Stomach smooth muscle (tissue), 2 donors: Measurements from ENCODE around the gene ERC2.

ENCODE experiments used
- H3K27ac ChIP-seq: one replicate; pipeline ENCODE4 v1.7.0; 2013; ENCODE audit warnings: mild to moderate bottlenecking, low read length, inconsistent platforms
- H3K27me3 ChIP-seq, 2 donors: one replicate each; pipeline ENCODE4 v1.7.0; 2013; ENCODE audit warnings: low read length in 2 of 2; ENCODE audit not compliant: insufficient read depth in 2 of 2, control insufficient read depth in 1 of 2
- H3K36me3 ChIP-seq, 2 donors: one replicate each; pipeline ENCODE4 v1.7.0; 2013; ENCODE audit warnings: low read length in 2 of 2; ENCODE audit not compliant: control insufficient read depth in 2 of 2, insufficient read depth in 2 of 2
- H3K4me1 ChIP-seq: one replicate; pipeline ENCODE4 v1.7.0; 2013; ENCODE audit warnings: low read length; ENCODE audit not compliant: control insufficient read depth, insufficient read depth
- H3K4me3 ChIP-seq, 2 donors: one replicate each; pipeline ENCODE4 v1.7.0; 2013; ENCODE audit warnings: low read length in 2 of 2
- H3K9ac ChIP-seq, 2 donors: one replicate each; pipeline ENCODE4 v1.7.0; 2013; ENCODE audit warnings: low read length in 2 of 2, mild to moderate bottlenecking in 1 of 2
- H3K9me3 ChIP-seq, 2 donors: one replicate each; pipeline ENCODE4 v1.7.0; 2013; ENCODE audit warnings: low read length in 2 of 2; ENCODE audit not compliant: control insufficient read depth in 2 of 2
- donor health status: healthy.
- donor health status: Pancreatic carcinoma.

Gene ERC2

DNA sequence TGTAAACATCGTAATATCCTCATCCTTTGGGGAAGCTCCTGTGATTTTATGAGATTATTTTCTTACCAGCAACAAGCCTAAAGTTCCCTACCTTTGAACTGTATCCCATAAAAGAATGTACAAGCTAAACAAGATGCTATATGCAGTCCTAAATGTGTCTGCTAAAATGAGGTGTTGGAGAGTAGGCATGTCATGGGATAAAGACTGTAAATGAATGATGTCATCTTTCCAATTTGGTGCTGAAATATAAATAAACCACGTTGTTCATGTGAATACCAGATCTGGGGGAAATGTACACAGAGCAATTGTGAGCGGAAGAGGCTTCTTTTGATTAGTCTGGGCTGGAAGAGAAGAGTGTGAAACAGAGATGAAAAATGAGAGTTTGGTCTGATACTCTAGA, 766.3 kb downstream of the ERC2 start:
- no peaks in the 10 kb centered on the region for H3K27me3 ChIP-seq
- H3K36me3 ChIP-seq, result no peaks in the 10 kb centered on the region
- H3K27ac ChIP-seq, result no peak overlapping the region
- no peak overlapping the region for H3K4me3 ChIP-seq
- no peak overlapping the region for H3K9ac ChIP-seq
- H3K9me3 ChIP-seq, result no peaks in the 10 kb centered on the region
- H3K4me1 ChIP-seq, result no peaks in the 10 kb centered on the region

DNA sequence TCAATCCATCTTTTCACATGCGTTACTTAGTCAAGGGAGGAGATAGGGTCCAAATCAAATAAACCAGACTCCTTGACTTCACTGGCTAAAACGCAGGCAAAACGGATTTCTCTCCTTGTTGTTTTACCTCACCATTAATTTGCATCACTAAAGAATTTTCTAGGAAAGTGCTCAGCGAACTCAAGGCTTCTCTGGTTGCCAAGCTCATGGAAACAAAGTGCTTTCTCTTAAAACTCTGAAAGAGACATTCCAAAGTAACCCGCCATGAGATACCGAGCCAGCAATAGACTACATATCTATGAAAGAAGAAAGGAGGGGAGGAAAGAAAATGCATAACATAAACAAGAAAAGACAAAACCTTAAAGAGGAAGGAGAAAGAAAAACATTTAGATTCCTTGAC, 769.4 kb downstream of the ERC2 start:
- Histone ChIP-seq H3K9me3 (no peaks in the 10 kb centered on the region), H3K27me3 (no peaks in the 10 kb centered on the region), H3K27ac (no peak overlapping the region), H3K4me3 (no peak overlapping the region), H3K4me1 (no peaks in the 10 kb centered on the region), H3K9ac (no peak overlapping the region), H3K36me3 (no peaks in the 10 kb centered on the region)

DNA sequence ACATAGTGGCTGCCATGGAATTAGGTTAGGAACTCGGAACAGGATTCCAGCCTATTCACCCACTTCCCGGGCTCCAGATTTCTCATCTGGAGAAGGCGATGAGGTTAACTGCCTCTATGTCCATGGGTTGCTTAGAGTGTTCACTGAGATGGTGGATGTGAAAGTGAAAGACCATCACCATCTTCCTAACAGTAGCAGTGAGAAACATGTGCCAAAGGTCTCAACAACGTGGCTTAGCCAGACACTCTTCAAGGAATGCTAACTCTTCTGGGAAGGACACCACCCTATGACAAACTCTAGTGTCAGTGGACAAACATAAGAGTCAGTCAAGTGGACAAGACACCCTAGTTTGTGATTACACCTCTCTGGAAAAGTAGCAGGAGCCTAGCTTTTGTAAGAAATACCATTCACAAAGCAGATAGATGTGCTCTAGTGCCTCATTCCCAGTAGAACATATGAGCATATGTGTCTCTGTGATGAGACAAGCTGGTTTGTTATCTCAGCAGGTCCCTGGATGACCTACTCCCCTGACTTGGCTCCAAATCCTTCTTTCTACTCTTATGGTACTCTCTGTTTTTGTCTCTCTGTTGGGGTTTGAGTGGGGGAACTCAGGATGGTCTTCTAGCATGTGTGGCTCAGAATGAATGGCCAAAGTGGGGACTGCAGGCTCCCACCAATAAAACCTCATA, 770.9 kb downstream of the ERC2 start:
- H3K36me3 ChIP-seq, result no peaks in the 10 kb centered on the region
- no peak overlapping the region for H3K27ac ChIP-seq
- no peak overlapping the region for H3K4me3 ChIP-seq
- H3K4me1 ChIP-seq, result peaks cover 7% of the 10 kb centered on the region
- no peaks in the 10 kb centered on the region for H3K9me3 ChIP-seq
- H3K9ac ChIP-seq, result no peak overlapping the region
- H3K27me3 ChIP-seq, result no peaks in the 10 kb centered on the region

DNA sequence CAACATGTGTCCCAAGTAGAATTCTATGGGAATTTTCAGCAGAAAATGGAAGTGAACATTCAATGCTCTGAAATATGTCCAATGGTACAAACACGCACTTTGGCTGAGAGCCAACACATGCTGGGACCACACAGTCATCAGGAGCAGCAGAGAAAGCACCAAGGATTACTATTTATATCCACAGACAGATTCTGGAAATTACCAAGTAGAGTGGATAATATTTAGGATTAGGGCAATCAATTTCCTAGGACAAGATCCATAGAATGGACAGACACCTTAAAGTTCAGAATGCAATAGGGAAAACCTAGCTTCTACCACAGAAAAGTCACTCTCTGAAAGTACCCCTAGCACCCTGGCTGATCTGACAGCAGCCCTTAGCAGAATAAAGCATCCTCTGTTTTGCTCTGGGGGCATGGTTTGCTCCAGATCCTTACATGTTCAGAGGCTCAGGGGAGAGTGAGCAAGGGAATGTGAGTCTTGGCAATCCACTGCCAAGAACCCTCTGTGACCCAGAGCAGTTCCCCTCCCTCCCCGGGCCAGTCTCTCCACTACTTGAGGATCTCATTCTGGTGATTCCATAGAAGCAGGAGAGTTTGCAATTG, 775.2 kb downstream of the ERC2 start:
- H3K36me3 ChIP-seq, result no peaks in the 10 kb centered on the region
- H3K4me1 ChIP-seq, result peaks cover 7% of the 10 kb centered on the region
- no peak overlapping the region for H3K9ac ChIP-seq
- no peak overlapping the region for H3K4me3 ChIP-seq
- H3K27ac ChIP-seq, result no peak overlapping the region
- H3K27me3 ChIP-seq, result no peaks in the 10 kb centered on the region
- H3K9me3 ChIP-seq, result no peaks in the 10 kb centered on the region

DNA sequence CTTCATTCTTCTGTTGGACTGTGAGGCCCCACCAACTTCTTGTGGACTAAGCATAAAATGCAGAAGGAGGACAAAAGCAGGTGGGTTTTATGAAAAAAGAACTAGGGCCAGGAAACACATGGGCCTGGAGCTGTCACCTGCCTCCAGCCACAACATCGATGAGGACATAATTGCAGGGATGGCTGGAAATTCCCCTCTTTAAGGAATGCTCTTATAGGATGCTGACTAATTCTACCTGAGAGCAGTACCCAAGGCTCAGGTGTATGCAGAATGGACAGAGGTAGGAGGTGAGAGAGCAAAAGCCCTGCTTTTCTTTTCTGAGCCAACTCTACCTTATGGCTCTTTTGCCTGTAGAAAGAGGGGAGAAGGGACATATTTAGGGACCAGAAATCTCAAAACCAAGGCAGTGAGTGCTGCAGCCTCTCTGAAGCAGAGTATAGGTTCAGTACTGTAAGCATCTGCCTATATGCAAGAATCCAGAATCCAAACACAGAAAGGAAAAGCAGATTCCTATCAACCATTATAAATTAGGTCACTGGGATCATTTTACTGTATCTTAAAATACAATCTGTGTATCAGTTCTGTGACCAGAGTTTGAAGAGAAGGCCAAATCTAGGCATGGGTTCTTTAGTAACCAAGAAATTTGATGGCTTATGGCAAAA, 775.8 kb downstream of the ERC2 start:
- Histone ChIP-seq H3K36me3 (no peaks in the 10 kb centered on the region), H3K4me1 (peaks cover 7% of the 10 kb centered on the region), H3K4me3 (no peak overlapping the region), H3K9ac (no peak overlapping the region), H3K27me3 (no peaks in the 10 kb centered on the region), H3K9me3 (no peaks in the 10 kb centered on the region), H3K27ac (no peak overlapping the region)

DNA sequence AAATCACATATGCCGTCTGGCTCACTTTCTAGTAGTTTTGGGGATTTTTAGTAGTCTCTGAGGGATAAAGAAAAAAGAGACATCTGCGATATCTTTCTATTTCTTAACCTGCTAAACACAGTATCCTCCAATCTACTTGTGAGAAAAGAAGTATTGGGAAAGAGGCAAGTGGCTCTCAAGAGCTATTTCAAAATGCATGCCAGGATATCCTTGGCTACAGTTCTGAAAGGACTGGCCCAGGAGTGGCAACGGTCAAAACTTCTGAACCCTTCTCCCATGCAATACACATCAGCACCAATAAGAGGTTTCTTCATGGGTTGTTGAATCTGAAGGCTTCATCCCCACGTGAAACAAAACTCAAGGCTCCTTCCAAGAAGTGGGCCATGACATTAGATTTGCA, 777.1 kb downstream of the ERC2 start:
- Histone ChIP-seq H3K4me1 (peaks cover 7% of the 10 kb centered on the region), H3K9ac (no peak overlapping the region), H3K9me3 (no peaks in the 10 kb centered on the region), H3K27ac (no peak overlapping the region), H3K27me3 (no peaks in the 10 kb centered on the region), H3K4me3 (no peak overlapping the region), H3K36me3 (no peaks in the 10 kb centered on the region)

- H3K36me3 ChIP-seq, result no peaks in the 10 kb centered on the region
- no peaks in the 10 kb centered on the region for H3K27me3 ChIP-seq
- no peaks in the 10 kb centered on the region for H3K9me3 ChIP-seq
- no peak overlapping the region for H3K27ac ChIP-seq
- H3K9ac ChIP-seq, result no peak overlapping the region
- peaks cover 7% of the 10 kb centered on the region for H3K4me1 ChIP-seq
- no peak overlapping the region for H3K4me3 ChIP-seq
Measured at GRCh38 chr3:55690726-55691125, 777.5 kb downstream of the ERC2 start.

DNA sequence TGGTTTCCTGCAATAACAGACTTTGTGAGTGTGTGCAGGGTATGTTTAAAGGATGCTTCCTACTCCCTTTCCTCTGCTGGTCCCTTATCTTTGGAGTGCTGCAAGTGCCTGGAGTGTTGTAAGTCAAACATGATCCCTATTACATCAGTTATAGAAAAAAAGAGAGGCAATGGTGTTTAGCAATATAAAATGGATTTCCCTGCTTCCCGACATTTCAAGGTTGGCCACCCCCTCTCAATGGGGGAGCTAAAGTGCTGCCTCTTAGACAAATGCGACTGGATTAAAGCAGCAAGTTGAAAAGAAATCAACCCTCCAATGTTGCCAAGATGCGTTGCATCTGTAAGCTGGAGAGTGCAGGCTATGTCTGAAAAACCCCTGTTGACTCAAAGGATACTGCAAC, 778.1 kb downstream of the ERC2 start:
- Histone ChIP-seq H3K4me3 (no peak overlapping the region), H3K27ac (no peak overlapping the region)

DNA sequence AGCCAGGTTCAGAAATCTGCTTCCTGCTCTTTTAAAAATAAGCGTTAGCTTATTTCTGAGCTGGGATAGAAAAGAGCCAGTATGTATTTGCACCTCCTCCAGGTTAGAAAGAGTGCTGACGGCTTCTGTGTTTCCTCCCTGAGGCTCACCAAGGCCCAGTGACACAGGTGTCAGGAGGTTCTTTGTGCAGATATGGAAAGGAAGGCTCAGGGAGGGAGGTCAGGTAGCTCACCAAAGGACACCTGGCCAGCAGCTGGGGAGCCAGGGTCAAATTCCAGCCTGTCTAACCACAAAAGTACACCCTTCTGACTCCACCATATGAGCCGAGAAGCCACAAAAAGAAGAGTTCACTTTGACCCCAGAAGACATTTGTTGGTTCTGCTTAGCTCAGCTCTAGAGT, 780.1 kb downstream of the ERC2 start:
- Histone ChIP-seq H3K36me3 (no peaks in the 10 kb centered on the region), H3K27me3 (no peaks in the 10 kb centered on the region), H3K27ac (no peak overlapping the region), H3K4me3 (no peak overlapping the region), H3K9ac (no peak overlapping the region), H3K4me1 (peaks cover 4% of the 10 kb centered on the region), H3K9me3 (no peaks in the 10 kb centered on the region)

More for the DNA sequence above, 778.1 kb downstream of the ERC2 start:
- Histone ChIP-seq H3K36me3 (no peaks in the 10 kb centered on the region), H3K9ac (no peak overlapping the region), H3K27me3 (no peaks in the 10 kb centered on the region), H3K9me3 (no peaks in the 10 kb centered on the region), H3K4me1 (peaks cover 7% of the 10 kb centered on the region)

DNA sequence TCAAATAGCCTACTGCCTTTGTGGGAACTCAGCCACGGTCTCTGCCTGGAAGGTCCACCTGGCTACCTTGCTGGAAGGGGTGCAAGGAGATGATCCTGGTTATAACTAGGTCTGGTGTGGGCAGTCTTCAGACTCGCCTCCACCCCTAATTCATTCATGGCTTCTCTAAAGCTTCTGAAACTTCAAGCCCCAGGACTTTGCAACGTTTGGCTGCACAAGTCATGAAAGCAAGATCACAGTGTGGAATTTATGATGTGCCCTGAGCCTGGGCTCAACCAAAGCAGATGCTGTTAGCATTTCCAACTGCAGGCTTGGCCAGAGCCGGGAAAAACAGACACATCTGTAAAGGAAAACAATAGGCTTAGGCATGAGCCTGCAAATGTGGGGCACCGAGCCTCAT, 780.7 kb downstream of the ERC2 start:
- no peak overlapping the region for H3K27ac ChIP-seq
- no peaks in the 10 kb centered on the region for H3K9me3 ChIP-seq
- no peaks in the 10 kb centered on the region for H3K27me3 ChIP-seq
- peaks cover 2% of the 10 kb centered on the region for H3K4me1 ChIP-seq
- H3K4me3 ChIP-seq, result no peak overlapping the region
- no peak overlapping the region for H3K9ac ChIP-seq
- H3K36me3 ChIP-seq, result no peaks in the 10 kb centered on the region
